ENCODE data around the gene PALLD. TPM values are rescaled to one million over a fixed set of nuclear protein-coding genes. Genes with fewer than 3 reads are reported as not detected.
"Not testable (repeated sequence)": the region's sequence is repeated elsewhere in the genome, so short reads cannot be mapped to it uniquely, and the experiment has no call there.

The PALLD gene
- total RNA-seq, 1 donor from 2014 or later = 396 TPM

DNA sequence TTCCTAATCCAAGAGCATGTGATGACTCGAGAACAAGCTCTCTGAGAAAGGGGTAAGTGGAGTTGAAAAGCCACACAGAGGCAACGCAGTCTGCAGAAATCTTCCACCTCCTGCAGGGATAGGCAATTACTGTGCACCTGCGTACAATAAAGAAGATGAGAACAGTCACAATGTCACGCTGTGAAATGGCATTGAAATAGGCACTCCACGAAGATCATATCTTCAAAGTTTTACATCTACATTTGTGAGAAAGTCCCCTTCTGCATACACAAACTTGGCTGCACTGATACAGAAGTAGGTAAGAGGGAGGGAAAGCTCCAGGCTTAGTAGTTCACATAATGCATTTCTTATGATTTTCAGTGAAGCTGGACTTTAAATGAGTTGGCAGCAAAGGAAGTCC, 43.7 kb upstream of the PALLD start:
- Mint-ChIP-seq H3K4me3 (ENCODE audit: unreplicated experiment) (no peak overlapping the region), H3K4me1 (ENCODE audit: unreplicated experiment) (peaks cover 6% of the 10 kb centered on the region), H3K9me3 (ENCODE audit: unreplicated experiment) (peaks cover 15% of the 10 kb centered on the region), H3K27me3 (ENCODE audit: unreplicated experiment) (no peaks in the 10 kb centered on the region), H3K36me3 (ENCODE audit: unreplicated experiment) (peaks cover 14% of the 10 kb centered on the region), H3K27ac (ENCODE audit: unreplicated experiment) (no peak overlapping the region)
- TF ChIP-seq, protein P1, sequence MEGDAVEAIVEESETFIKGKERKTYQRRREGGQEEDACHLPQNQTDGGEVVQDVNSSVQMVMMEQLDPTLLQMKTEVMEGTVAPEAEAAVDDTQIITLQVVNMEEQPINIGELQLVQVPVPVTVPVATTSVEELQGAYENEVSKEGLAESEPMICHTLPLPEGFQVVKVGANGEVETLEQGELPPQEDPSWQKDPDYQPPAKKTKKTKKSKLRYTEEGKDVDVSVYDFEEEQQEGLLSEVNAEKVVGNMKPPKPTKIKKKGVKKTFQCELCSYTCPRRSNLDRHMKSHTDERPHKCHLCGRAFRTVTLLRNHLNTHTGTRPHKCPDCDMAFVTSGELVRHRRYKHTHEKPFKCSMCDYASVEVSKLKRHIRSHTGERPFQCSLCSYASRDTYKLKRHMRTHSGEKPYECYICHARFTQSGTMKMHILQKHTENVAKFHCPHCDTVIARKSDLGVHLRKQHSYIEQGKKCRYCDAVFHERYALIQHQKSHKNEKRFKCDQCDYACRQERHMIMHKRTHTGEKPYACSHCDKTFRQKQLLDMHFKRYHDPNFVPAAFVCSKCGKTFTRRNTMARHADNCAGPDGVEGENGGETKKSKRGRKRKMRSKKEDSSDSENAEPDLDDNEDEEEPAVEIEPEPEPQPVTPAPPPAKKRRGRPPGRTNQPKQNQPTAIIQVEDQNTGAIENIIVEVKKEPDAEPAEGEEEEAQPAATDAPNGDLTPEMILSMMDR (IDR thresholded peaks at IDR 0.05) = no peak
- no peak for DNase-seq (ENCODE audit: extremely low spot score, unreplicated experiment)

DNA sequence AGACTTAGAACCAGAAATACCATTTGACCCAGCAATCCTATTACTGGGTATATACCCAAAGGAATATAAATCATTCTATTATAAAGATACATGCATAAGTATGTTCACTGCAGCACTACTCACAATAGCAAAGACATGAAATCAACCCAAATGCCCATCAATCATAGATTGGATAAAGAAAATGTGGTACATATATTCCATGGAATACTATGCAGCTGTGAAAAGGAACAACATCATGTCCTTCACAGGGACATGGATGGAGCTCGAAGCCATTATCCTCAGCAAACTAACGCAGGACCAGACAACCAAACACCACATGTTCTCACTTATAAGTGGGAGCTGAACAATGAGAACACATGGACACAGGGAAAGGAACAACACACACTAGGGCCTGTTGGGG, 38.6 kb upstream of the PALLD start:
- H3K4me3 Mint-ChIP-seq (ENCODE audit: unreplicated experiment); H3K9me3 Mint-ChIP-seq (ENCODE audit: unreplicated experiment); H3K27me3 Mint-ChIP-seq (ENCODE audit: unreplicated experiment); H3K27ac Mint-ChIP-seq (ENCODE audit: unreplicated experiment); H3K4me1 Mint-ChIP-seq (ENCODE audit: unreplicated experiment); H3K36me3 Mint-ChIP-seq (ENCODE audit: unreplicated experiment); DNase-seq (ENCODE audit: extremely low spot score, unreplicated experiment): not testable (repeated sequence)

DNA sequence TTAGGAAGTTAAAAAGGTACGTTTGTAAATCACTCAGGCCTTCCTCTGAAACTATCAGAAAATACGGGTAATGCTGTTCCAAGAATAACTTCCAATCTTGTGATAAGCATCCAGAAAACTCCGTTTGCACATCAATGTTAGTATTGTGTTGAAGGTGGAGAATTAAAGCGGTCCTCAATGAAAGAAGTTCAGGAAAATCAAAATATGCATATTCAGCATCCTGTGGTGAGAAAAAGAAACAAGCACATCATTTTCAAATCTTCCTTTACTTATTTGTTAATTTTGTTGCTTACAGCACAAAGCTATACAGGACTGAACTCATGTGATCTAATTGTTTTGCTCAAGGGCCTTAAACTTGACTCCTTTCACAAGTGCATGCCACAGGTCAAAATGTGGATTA, 35.0 kb upstream of the PALLD start:
- no peak for DNase-seq (ENCODE audit: extremely low spot score, unreplicated experiment)
- Mint-ChIP-seq H3K27me3 (ENCODE audit: unreplicated experiment) (no peaks in the 10 kb centered on the region), H3K27ac (ENCODE audit: unreplicated experiment) (no peak overlapping the region), H3K4me1 (ENCODE audit: unreplicated experiment) (peaks cover 1% of the 10 kb centered on the region), H3K9me3 (ENCODE audit: unreplicated experiment) (no peaks in the 10 kb centered on the region), H3K36me3 (ENCODE audit: unreplicated experiment) (peaks cover 5% of the 10 kb centered on the region), H3K4me3 (ENCODE audit: unreplicated experiment) (no peak overlapping the region)
- TF ChIP-seq, protein P1 (IDR thresholded peaks at IDR 0.05) = no peak

DNA sequence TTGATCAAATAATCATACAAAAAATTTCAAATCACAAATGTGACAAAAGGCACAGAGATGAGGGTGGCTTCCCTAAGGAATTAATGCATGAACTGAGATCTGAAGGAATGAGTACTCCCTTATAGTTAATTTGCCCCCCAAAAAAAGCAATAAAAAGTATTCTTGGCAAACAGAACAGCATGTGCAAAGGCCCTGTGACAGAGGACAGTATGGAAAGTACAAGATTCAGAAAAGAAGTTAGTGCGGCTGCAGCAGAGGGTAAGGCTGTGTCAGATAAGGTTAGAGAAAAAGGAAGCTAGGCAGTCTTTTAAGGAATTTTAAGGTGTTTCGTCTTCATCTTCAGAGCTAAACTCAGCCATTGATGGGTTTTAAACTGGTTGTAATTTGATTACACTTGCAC, 23.9 kb upstream of the PALLD start:
- Mint-ChIP-seq H3K36me3 (ENCODE audit: unreplicated experiment) (peaks cover 21% of the 10 kb centered on the region), H3K4me1 (ENCODE audit: unreplicated experiment) (peaks cover 22% of the 10 kb centered on the region), H3K4me3 (ENCODE audit: unreplicated experiment) (no peak overlapping the region), H3K27me3 (ENCODE audit: unreplicated experiment) (no peaks in the 10 kb centered on the region), H3K27ac (ENCODE audit: unreplicated experiment) (no peak overlapping the region), H3K9me3 (ENCODE audit: unreplicated experiment) (peaks cover 4% of the 10 kb centered on the region)
- TF ChIP-seq, protein P1 (IDR thresholded peaks at IDR 0.05) = no peak
- DNase-seq (ENCODE audit: extremely low spot score, unreplicated experiment) = no peak

DNA sequence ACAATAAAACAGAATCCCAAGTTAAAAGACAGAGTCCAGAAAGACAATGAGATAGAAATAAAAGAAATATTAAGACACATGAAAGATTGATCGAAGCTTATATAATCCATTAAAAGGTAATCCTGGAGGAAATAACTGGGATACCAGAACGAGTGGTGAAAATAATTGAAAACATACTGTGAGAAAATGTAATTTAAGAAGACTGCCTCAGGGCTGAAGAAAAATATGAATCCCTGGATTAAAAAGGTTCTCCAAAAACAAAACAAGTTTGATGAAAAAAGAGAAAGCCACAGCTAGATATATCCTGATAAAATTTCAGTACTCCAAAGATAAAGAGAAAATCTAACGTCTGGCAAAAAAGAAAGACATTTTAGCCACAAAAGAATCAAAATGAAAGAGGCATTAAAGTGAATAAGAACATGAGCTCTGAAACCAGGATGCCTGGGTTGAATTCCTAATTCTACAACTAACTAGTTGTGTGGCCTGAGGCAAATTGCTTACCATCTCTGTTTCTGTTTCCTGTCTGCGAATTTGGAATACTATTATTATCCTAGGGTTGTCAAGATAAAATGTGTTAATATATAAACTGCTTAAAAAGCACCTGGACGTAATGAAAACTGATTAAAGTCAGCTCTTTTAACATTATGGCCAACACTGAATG, 22.1 kb upstream of the PALLD start:
- no peak for DNase-seq (ENCODE audit: extremely low spot score, unreplicated experiment)
- peak overlapping the region; percentile 62 for H3K4me3 Mint-ChIP-seq (ENCODE audit: unreplicated experiment)
- peaks cover 24% of the 10 kb centered on the region for H3K4me1 Mint-ChIP-seq (ENCODE audit: unreplicated experiment)
- H3K36me3 Mint-ChIP-seq (ENCODE audit: unreplicated experiment) = peaks cover 15% of the 10 kb centered on the region
- TF ChIP-seq, protein P1 (IDR thresholded peaks at IDR 0.05) = no peak
- H3K27ac Mint-ChIP-seq (ENCODE audit: unreplicated experiment) = peak overlapping the region; percentile 84
- no peaks in the 10 kb centered on the region for H3K9me3 Mint-ChIP-seq (ENCODE audit: unreplicated experiment)
- H3K27me3 Mint-ChIP-seq (ENCODE audit: unreplicated experiment) = no peaks in the 10 kb centered on the region

Measured in osteocyte (in vitro differentiated cells).